ENCODE results near the gene B4GALT2. TPM values are rescaled to one million over a fixed set of nuclear protein-coding genes. Genes with fewer than 3 reads are reported as not detected.

Gene B4GALT2
- total RNA-seq, 4 donors from 2014 or later = 45.3 to 94.5 (median 77.5) TPM

- 63% methylated on average over 6 of the region's 11 CpGs for WGBS
- no peak overlapping the region for H3K4me3 ChIP-seq
- H3K4me1 ChIP-seq = peaks cover 21 to 67% (median 52%) of the 10 kb centered on the region in 4 donors
- intact Hi-C loops (cut with DNase I) = loop anchor here (5.0 to 10.0 kb wide), 2 partner anchors 43 to 270 kb away; partner anchors contain the start of gene CCDC24
- H3K27me3 ChIP-seq = no peaks in the 10 kb centered on the region
- peak overlapping the region; percentile 66 to 86 (median 78) for H3K27ac ChIP-seq (replicated peaks in 1 of 4)
- no peaks in the 10 kb centered on the region for H3K9me3 ChIP-seq
- no peak for TF ChIP-seq CTCF (IDR thresholded peaks at IDR 0.05)
- TF ChIP-seq POLR2A (IDR thresholded peaks at IDR 0.05; ENCODE audit: low read depth) = no peak
- no peak for TF ChIP-seq EP300 (IDR thresholded peaks at IDR 0.05)
- no peak for TF ChIP-seq POLR2AphosphoS5 (IDR thresholded peaks at IDR 0.05)
- DNase-seq (ENCODE audit: extremely low spot score) = no peak
- no peaks in the 10 kb centered on the region for H3K36me3 ChIP-seq
Measured at GRCh38 chr1:44034976-44035716, 56.1 kb downstream of the B4GALT2 start.

GRCh38 chr1:44035726-44036408, 56.9 kb downstream of the B4GALT2 start:
- Histone ChIP-seq H3K4me3 (no peak overlapping the region), H3K4me1 (peaks cover 21 to 63% (median 49%) of the 10 kb centered on the region in 4 donors), H3K27ac (replicated peaks in 1 of 4) (peak overlapping the region; percentile 66 to 86 (median 78)), H3K9me3 (no peaks in the 10 kb centered on the region), H3K27me3 (no peaks in the 10 kb centered on the region), H3K36me3 (no peaks in the 10 kb centered on the region)
- TF ChIP-seq EP300 (IDR thresholded peaks at IDR 0.05) (no peak), POLR2AphosphoS5 (IDR thresholded peaks at IDR 0.05) (peak in 1 of 2 donors; percentile 12)
- no peak for DNase-seq (ENCODE audit: extremely low spot score)
- 33% methylated on average over 7 of the region's 8 CpGs for WGBS
- intact Hi-C loops (cut with DNase I) = loop anchor here (2.0 to 10.0 kb wide), 2 partner anchors 31 to 271 kb away; no protein-coding TSS in a partner anchor

GRCh38 chr1:44036409-44037139, 57.6 kb downstream of the B4GALT2 start:
- TF ChIP-seq EP300 (IDR thresholded peaks at IDR 0.05) (no peak), CTCF (IDR thresholded peaks at IDR 0.05) (peak; percentile 70 to 85 (median 85)), POLR2AphosphoS5 (IDR thresholded peaks at IDR 0.05) (peak; percentile 35 to 36), POLR2A (IDR thresholded peaks at IDR 0.05; ENCODE audit: low read depth) (no peak)
- intact Hi-C loops (cut with DNase I) = loop anchor here (2.0 to 10.0 kb wide), 2 partner anchors 32 to 272 kb away; no protein-coding TSS in a partner anchor
- Histone ChIP-seq H3K27ac (replicated peaks in 1 of 4) (peak overlapping the region; percentile 66 to 86 (median 78)), H3K36me3 (no peaks in the 10 kb centered on the region), H3K27me3 (no peaks in the 10 kb centered on the region), H3K9me3 (no peaks in the 10 kb centered on the region), H3K4me3 (no peak overlapping the region), H3K4me1 (peaks cover 21 to 56% (median 42%) of the 10 kb centered on the region in 4 donors)
- WGBS = 28% methylated on average over 6 of the region's 6 CpGs
- no peak for DNase-seq (ENCODE audit: extremely low spot score)

GRCh38 chr1:44037154-44037553, 58.1 kb downstream of the B4GALT2 start:
- intact Hi-C loops (cut with DNase I) = loop anchor here (2.0 to 10.0 kb wide), 2 partner anchors 32 to 272 kb away; no protein-coding TSS in a partner anchor
- TF ChIP-seq EP300 (IDR thresholded peaks at IDR 0.05) (no peak), POLR2A (IDR thresholded peaks at IDR 0.05; ENCODE audit: low read depth) (no peak), POLR2AphosphoS5 (IDR thresholded peaks at IDR 0.05) (no peak), CTCF (IDR thresholded peaks at IDR 0.05) (no peak)
- no peak overlapping the region for H3K4me3 ChIP-seq
- H3K27me3 ChIP-seq = no peaks in the 10 kb centered on the region
- no peak for DNase-seq (ENCODE audit: extremely low spot score)
- H3K27ac ChIP-seq (replicated peaks in 1 of 4) = peak overlapping the region in 2 of 4 donors; percentile 66 to 86
- H3K4me1 ChIP-seq = peaks cover 21 to 50% (median 36%) of the 10 kb centered on the region in 4 donors
- H3K9me3 ChIP-seq = no peaks in the 10 kb centered on the region
- WGBS = 60% methylated on average over 5 of the region's 5 CpGs
- no peaks in the 10 kb centered on the region for H3K36me3 ChIP-seq
